Colonic mucosa (tissue), 4 donors: ENCODE results near the gene STIM1. TPM values are rescaled to one million over a fixed set of nuclear protein-coding genes. Genes with fewer than 3 reads are reported as not detected.

Experiments
- DNase-seq: peaks from one replicate; pipeline ENCODE4 v3.0.0-alpha.2; 2020
- H3K27ac ChIP-seq: fragments of 200-600 bp; one replicate; pipeline ENCODE4 v1.8.0; 2021
- H3K27me3 ChIP-seq: fragments of 200-600 bp; one replicate; pipeline ENCODE4 v1.8.0; 2021
- H3K36me3 ChIP-seq: fragments of 200-600 bp; one replicate; pipeline ENCODE4 v1.8.0; 2021
- H3K4me1 ChIP-seq: fragments of 200-600 bp; one replicate; pipeline ENCODE4 v1.8.0; 2021; ENCODE audit warnings: mild to moderate bottlenecking
- H3K4me3 ChIP-seq: fragments of 200-600 bp; one replicate; pipeline ENCODE4 v1.8.0; 2021
- H3K9ac ChIP-seq, 2 donors: one replicate each; pipeline ENCODE4 v1.7.0; 2013; ENCODE audit warnings: control low read depth in 2 of 2, low read depth in 2 of 2, low read length in 2 of 2
- H3K9me3 ChIP-seq: fragments of 200-600 bp; one replicate; pipeline ENCODE4 v1.8.0; 2021
- CTCF ChIP-seq: fragments of 200-600 bp; IDR thresholded peaks from one replicate; pipeline ENCODE4 v1.8.0; 2022; ENCODE audit warnings: antibody characterized with exemption, mild to moderate bottlenecking
- intact Hi-C: fragments of 100-400 bp; cut with DNase I; formaldehyde crosslinking; loops from one replicate; pipeline ENCODE4 v1.14.1; 2022
- total RNA-seq, 2 donors: library from RNA; stranded (reverse); fragmentation: NEBNext Ultra II Directional in 1 of 2; extraction: Animal tissue kit (Norgen Biotek cat#: 25700) in 1 of 2; gene quantifications; one replicate each; pipeline ENCODE4 v1.2.1, GENCODE V29; 2021
- donor health status: healthy.
- donor health status: DM: no; HTN: no; CAD: no.
- donor health status: DM: no; HTN: no; CAD: no.

Gene STIM1
- total RNA-seq, 2 donors from 2014 or later = 39.1 to 56.8 TPM

- Histone ChIP-seq H3K27ac (no peak overlapping the region), H3K9me3 (no peaks in the 10 kb centered on the region), H3K4me3 (no peak overlapping the region), H3K36me3 (no peaks in the 10 kb centered on the region), H3K9ac (no peak overlapping the region), H3K4me1 (peaks cover 11% of the 10 kb centered on the region), H3K27me3 (no peaks in the 10 kb centered on the region)
- intact Hi-C loops = no loop called here
- no peak for TF ChIP-seq CTCF
- DNase-seq = no peak
These were observed 207.9 kb downstream of the STIM1 start for GRCh38 chr11:4063348-4063747.

DNA sequence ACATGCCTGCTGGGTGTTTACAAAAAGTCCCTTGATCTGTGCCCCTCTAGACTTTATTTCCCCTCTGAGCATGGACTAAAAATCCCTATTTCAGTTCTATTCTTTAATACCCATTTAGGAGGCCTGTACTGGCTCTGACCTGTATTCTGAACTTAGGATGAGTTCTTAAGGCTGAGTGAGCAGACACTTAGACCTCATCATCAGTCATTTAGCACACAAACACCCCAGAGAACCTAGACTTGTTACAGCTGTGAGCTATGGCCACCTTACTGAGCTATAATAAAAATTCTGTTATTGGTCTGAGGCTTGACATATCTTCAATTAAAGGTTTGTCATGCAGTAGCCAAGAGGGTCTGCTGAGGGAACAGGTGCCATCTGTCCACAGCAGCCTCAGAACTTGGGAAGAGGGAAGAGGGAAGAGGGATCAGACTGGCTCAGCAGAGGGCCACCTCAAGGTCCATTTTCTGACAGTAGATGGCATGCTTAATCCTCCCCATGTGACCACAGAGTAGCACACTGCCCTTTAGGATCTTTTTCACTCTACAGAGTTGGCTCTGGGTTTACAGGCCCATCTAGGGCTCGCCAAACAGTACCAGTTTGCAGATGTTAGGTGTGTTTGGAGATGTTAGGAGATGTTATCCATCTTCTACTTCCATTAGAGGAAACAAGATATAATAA, 209.0 kb downstream of the STIM1 start:
- TF ChIP-seq CTCF = no peak
- peaks cover 8% of the 10 kb centered on the region for H3K4me1 ChIP-seq
- intact Hi-C loops = no loop called here
- H3K27me3 ChIP-seq = no peaks in the 10 kb centered on the region
- no peak overlapping the region for H3K4me3 ChIP-seq
- no peak overlapping the region for H3K9ac ChIP-seq
- H3K27ac ChIP-seq = no peak overlapping the region
- no peaks in the 10 kb centered on the region for H3K36me3 ChIP-seq
- H3K9me3 ChIP-seq = no peaks in the 10 kb centered on the region
- no peak for DNase-seq

DNA sequence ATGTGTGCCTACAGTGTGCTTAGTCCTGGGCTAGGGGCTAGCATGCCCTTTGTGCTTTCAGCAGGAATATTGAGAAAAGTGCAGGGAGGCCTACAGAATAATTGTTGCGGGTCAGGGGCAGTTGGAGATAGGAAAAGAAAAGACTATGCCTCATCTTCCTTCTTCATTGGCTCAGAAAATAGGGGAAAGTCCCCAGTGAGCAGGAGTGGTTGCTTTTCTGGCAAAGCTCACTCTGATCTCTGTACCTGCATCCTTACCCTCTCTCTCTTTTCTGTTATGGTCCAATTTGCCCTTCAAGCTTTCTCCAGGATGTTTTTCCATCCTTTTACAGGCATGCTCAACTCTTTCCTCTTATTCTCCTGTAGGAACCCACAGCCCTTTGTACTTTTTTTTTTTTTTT, 209.6 kb downstream of the STIM1 start:
- Histone ChIP-seq H3K9ac (no peak overlapping the region), H3K27me3 (no peaks in the 10 kb centered on the region), H3K27ac (no peak overlapping the region), H3K9me3 (no peaks in the 10 kb centered on the region), H3K36me3 (no peaks in the 10 kb centered on the region), H3K4me3 (no peak overlapping the region), H3K4me1 (peaks cover 8% of the 10 kb centered on the region)
- DNase-seq = no peak
- TF ChIP-seq CTCF = no peak
- intact Hi-C loops = no loop called here

GRCh38 chr11:4065601-4066377, 210.3 kb downstream of the STIM1 start:
- no peak for DNase-seq
- H3K9ac ChIP-seq = no peak overlapping the region
- no peak for TF ChIP-seq CTCF
- H3K36me3 ChIP-seq = no peaks in the 10 kb centered on the region
- peaks cover 8% of the 10 kb centered on the region for H3K4me1 ChIP-seq
- H3K27ac ChIP-seq = no peak overlapping the region
- no peaks in the 10 kb centered on the region for H3K9me3 ChIP-seq
- intact Hi-C loops = no loop called here
- no peaks in the 10 kb centered on the region for H3K27me3 ChIP-seq
- H3K4me3 ChIP-seq = no peak overlapping the region

- intact Hi-C loops = no loop called here
- Histone ChIP-seq H3K36me3 (no peaks in the 10 kb centered on the region), H3K4me1 (peaks cover 8% of the 10 kb centered on the region)
These were observed 211.4 kb downstream of the STIM1 start for GRCh38 chr11:4066910-4067309.

More at GRCh38 chr11:4066910-4067309, 211.4 kb downstream of the STIM1 start:
- no peak overlapping the region for H3K9ac ChIP-seq
- no peak overlapping the region for H3K4me3 ChIP-seq
- no peak overlapping the region for H3K27ac ChIP-seq
- H3K9me3 ChIP-seq = no peaks in the 10 kb centered on the region
- DNase-seq = no peak
- no peak for TF ChIP-seq CTCF
- H3K27me3 ChIP-seq = no peaks in the 10 kb centered on the region
